ENCODE measurements around the gene CREBBP. TPM values are rescaled to one million over a fixed set of nuclear protein-coding genes. Genes with fewer than 3 reads are reported as not detected.

CREBBP gene
- total RNA-seq, 1 donor from 2014 or later = 33.5 TPM

- intact Hi-C loops (cut with micrococcal nuclease) = no loop called here
- no peak for TF ChIP-seq CTCF (IDR thresholded peaks at IDR 0.05; ENCODE audit: borderline replicate concordance)
- peaks cover 95% of the 10 kb centered on the region for H3K4me1 ChIP-seq
These were observed 70.3 kb downstream of the CREBBP start for GRCh38 chr16:3810198-3810664.

GRCh38 chr16:3808308-3809063, 72.0 kb downstream of the CREBBP start:
- Histone ChIP-seq H3K27ac (replicated peaks) (no peak overlapping the region), H3K36me3 (peaks cover 21% of the 10 kb centered on the region), H3K4me3 (no peak overlapping the region), H3K27me3 (ENCODE audit: low read depth) (no peaks in the 10 kb centered on the region), H3K9me3 (replicated peaks) (no peaks in the 10 kb centered on the region), H3K4me1 (peaks cover 98% of the 10 kb centered on the region)
- intact Hi-C loops (cut with micrococcal nuclease) = no loop called here
- DNase-seq = no peak
- TF ChIP-seq CTCF (IDR thresholded peaks at IDR 0.05; ENCODE audit: borderline replicate concordance) = no peak

More at GRCh38 chr16:3810198-3810664, 70.3 kb downstream of the CREBBP start:
- no peak overlapping the region for H3K27ac ChIP-seq (replicated peaks)
- no peak for DNase-seq
- no peaks in the 10 kb centered on the region for H3K27me3 ChIP-seq (ENCODE audit: low read depth)
- no peaks in the 10 kb centered on the region for H3K9me3 ChIP-seq (replicated peaks)
- H3K36me3 ChIP-seq = peaks cover 21% of the 10 kb centered on the region
- no peak overlapping the region for H3K4me3 ChIP-seq

GRCh38 chr16:3807425-3808123, 72.9 kb downstream of the CREBBP start:
- no peak overlapping the region for H3K27ac ChIP-seq (replicated peaks)
- H3K27me3 ChIP-seq (ENCODE audit: low read depth) = no peaks in the 10 kb centered on the region
- DNase-seq = no peak
- H3K4me1 ChIP-seq = peaks cover 93% of the 10 kb centered on the region
- TF ChIP-seq CTCF (IDR thresholded peaks at IDR 0.05; ENCODE audit: borderline replicate concordance) = no peak
- no peaks in the 10 kb centered on the region for H3K9me3 ChIP-seq (replicated peaks)
- intact Hi-C loops (cut with micrococcal nuclease) = no loop called here
- H3K36me3 ChIP-seq = peaks cover 21% of the 10 kb centered on the region
- no peak overlapping the region for H3K4me3 ChIP-seq

GRCh38 chr16:3804426-3805016, 76.0 kb downstream of the CREBBP start:
- Histone ChIP-seq H3K36me3 (peaks cover 10% of the 10 kb centered on the region), H3K4me1 (peaks cover 74% of the 10 kb centered on the region), H3K4me3 (no peak overlapping the region), H3K27me3 (ENCODE audit: low read depth) (no peaks in the 10 kb centered on the region), H3K27ac (replicated peaks) (no peak overlapping the region), H3K9me3 (replicated peaks) (no peaks in the 10 kb centered on the region)
- intact Hi-C loops (cut with micrococcal nuclease) = no loop called here
- DNase-seq = no peak
- no peak for TF ChIP-seq CTCF (IDR thresholded peaks at IDR 0.05; ENCODE audit: borderline replicate concordance)

- no peak for TF ChIP-seq CTCF (IDR thresholded peaks at IDR 0.05; ENCODE audit: borderline replicate concordance)
- no peak overlapping the region for H3K27ac ChIP-seq (replicated peaks)
- no peaks in the 10 kb centered on the region for H3K9me3 ChIP-seq (replicated peaks)
- H3K36me3 ChIP-seq = no peaks in the 10 kb centered on the region
- DNase-seq = no peak
- H3K4me3 ChIP-seq = no peak overlapping the region
- H3K4me1 ChIP-seq = peaks cover 72% of the 10 kb centered on the region
- intact Hi-C loops (cut with micrococcal nuclease) = no loop called here
- no peaks in the 10 kb centered on the region for H3K27me3 ChIP-seq (ENCODE audit: low read depth)
These were observed 79.8 kb downstream of the CREBBP start for GRCh38 chr16:3800477-3801270.

Measured in left ventricle myocardium inferior (tissue), 1 donor.